ENCODE measurements around the gene SPEM2.

Gene SPEM2

GRCh38 chr17:7460850-7461660 is 35.6 kb downstream of the SPEM2 start:
- no peak for DNase-seq
- peaks cover 24% of the 10 kb centered on the region for H3K36me3 ChIP-seq
- H3K27me3 ChIP-seq (ENCODE audit: insufficient read depth, low read depth, severe bottlenecking) = no peaks in the 10 kb centered on the region
- TF ChIP-seq, protein P1, sequence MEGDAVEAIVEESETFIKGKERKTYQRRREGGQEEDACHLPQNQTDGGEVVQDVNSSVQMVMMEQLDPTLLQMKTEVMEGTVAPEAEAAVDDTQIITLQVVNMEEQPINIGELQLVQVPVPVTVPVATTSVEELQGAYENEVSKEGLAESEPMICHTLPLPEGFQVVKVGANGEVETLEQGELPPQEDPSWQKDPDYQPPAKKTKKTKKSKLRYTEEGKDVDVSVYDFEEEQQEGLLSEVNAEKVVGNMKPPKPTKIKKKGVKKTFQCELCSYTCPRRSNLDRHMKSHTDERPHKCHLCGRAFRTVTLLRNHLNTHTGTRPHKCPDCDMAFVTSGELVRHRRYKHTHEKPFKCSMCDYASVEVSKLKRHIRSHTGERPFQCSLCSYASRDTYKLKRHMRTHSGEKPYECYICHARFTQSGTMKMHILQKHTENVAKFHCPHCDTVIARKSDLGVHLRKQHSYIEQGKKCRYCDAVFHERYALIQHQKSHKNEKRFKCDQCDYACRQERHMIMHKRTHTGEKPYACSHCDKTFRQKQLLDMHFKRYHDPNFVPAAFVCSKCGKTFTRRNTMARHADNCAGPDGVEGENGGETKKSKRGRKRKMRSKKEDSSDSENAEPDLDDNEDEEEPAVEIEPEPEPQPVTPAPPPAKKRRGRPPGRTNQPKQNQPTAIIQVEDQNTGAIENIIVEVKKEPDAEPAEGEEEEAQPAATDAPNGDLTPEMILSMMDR (IDR thresholded peaks at IDR 0.05; ENCODE audit: low read depth, low read length) = no peak
- H3K9me3 ChIP-seq (ENCODE audit: severe bottlenecking) = no peaks in the 10 kb centered on the region
- no peak overlapping the region for H3K27ac ChIP-seq
- no peak overlapping the region for H3K4me3 ChIP-seq (ENCODE audit: low read depth, low read length)

- Histone ChIP-seq H3K27me3 (ENCODE audit: insufficient read depth, low read depth, severe bottlenecking) (no peaks in the 10 kb centered on the region), H3K4me3 (ENCODE audit: low read depth, low read length) (no peak overlapping the region), H3K36me3 (peaks cover 29% of the 10 kb centered on the region), H3K9me3 (ENCODE audit: severe bottlenecking) (no peaks in the 10 kb centered on the region), H3K27ac (no peak overlapping the region)
- no peak for DNase-seq
- TF ChIP-seq, protein P1 (IDR thresholded peaks at IDR 0.05; ENCODE audit: low read depth, low read length) = no peak
Observed at GRCh38 chr17:7462474-7463371, 37.3 kb downstream of the SPEM2 start.

DNA sequence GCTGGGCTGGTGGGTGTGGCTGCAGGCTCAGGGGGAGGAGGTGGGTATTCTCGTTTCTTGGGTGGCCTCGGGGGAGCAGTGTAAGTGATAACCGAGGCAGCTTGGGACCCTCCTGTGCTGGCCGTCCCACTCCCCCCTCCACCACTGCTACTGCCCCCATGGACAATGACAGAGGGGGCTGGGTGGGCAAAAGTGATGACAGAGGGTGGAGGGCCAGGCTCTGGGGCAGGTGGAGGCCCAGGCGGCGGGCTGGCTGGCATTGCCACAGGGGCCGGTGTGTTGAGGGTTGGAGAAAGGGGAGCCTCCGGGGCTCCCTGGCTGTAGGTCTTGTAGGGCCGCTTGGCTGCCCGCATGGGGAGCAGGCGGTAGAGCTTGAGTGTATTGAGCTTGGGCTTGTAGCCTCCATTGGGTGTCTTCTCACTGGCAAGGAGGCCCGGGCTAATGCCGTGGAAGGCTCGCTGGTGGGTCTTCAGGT is 38.0 kb downstream of the SPEM2 start:
- Histone ChIP-seq H3K27me3 (ENCODE audit: insufficient read depth, low read depth, severe bottlenecking) (no peaks in the 10 kb centered on the region), H3K9me3 (ENCODE audit: severe bottlenecking) (no peaks in the 10 kb centered on the region), H3K36me3 (peaks cover 29% of the 10 kb centered on the region), H3K4me3 (ENCODE audit: low read depth, low read length) (no peak overlapping the region), H3K27ac (no peak overlapping the region)
- TF ChIP-seq, protein P1 (IDR thresholded peaks at IDR 0.05; ENCODE audit: low read depth, low read length) = no peak
- DNase-seq = no peak

DNA sequence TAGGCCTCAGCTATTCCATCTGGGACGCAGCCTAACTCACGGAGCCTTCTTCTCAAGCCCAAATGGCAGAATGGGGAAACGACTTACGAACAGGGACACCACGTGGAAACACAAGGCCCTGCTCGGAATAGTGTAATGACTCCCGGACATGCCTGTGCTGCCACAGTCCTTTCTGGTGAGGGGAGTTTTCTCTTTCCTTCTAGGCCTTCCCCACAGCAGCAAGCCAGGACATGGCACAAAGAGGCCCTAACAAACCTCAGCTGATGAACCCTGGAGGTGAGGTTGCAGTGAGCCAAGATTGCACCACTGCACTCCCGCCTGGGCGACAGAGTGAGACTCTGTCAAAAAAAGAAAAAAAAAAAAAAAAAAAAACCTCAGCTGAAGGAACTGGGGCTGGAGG is 38.7 kb downstream of the SPEM2 start:
- Histone ChIP-seq H3K4me3 (ENCODE audit: low read depth, low read length) (no peak overlapping the region), H3K36me3 (peaks cover 29% of the 10 kb centered on the region), H3K27me3 (ENCODE audit: insufficient read depth, low read depth, severe bottlenecking) (no peaks in the 10 kb centered on the region), H3K9me3 (ENCODE audit: severe bottlenecking) (no peaks in the 10 kb centered on the region), H3K27ac (no peak overlapping the region)
- DNase-seq = no peak
- TF ChIP-seq, protein P1 (IDR thresholded peaks at IDR 0.05; ENCODE audit: low read depth, low read length) = no peak

DNA sequence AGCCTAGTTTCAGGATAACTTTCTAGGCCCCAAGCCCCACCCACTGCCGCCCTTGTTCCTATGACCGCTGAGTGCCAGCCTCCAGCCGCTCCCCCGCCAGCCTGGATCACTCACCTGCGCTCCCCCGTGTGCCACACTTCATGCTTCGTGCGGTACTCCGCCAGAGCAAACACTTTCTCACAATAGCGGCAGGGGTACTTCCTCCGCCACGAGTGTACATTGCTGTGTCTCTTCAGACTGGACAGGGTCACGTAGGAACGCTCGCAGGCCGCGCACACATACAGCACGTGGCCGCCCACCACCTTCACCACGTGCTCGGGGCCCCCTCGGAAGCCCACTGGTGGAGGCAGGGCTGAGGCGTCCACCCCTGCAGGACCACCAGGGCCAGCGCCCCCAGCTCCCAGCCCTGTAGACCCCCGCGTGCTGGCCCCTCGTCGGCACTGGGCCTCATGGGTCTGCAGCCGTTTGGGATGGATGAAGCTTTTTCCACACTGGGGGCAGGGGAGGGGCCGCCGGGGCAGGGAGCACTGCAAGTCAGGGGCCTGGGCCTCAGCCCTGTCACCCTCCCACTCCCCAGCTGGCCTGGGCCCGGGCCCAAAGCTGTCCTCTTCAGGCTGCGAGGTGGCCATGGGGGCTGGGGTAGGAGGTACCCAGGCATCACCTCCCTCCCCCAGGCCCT is 40.3 kb downstream of the SPEM2 start:
- Histone ChIP-seq H3K27ac (no peak overlapping the region), H3K9me3 (ENCODE audit: severe bottlenecking) (no peaks in the 10 kb centered on the region), H3K4me3 (ENCODE audit: low read depth, low read length) (no peak overlapping the region), H3K36me3 (peaks cover 29% of the 10 kb centered on the region), H3K27me3 (ENCODE audit: insufficient read depth, low read depth, severe bottlenecking) (no peaks in the 10 kb centered on the region)
- no peak for DNase-seq
- TF ChIP-seq, protein P1 (IDR thresholded peaks at IDR 0.05; ENCODE audit: low read depth, low read length) = no peak

Data from WERI-Rb-1 (cell line).